GM23338 (cell line): ENCODE results near the gene FKBP9. TPM values are rescaled to one million over a fixed set of nuclear protein-coding genes. Genes with fewer than 3 reads are reported as not detected.

ENCODE experiments used
- polyA plus RNA-seq: library from polyadenylated mRNA; unstranded; fragments of >200 nt; fragmentation: Nextera tagmentation; extraction: Ambion mirVana; gene quantifications from 2 replicates; pipeline ENCODE4 v1.2.1, GENCODE V29; 2016
- small RNA-seq: library from RNA; depleted of rRNA; stranded (forward); fragments of <200 nt; gene quantifications from one replicate; pipeline ENCODE3, GENCODE V24; 2014; ENCODE audit warnings: low replicate concordance
- total RNA-seq: library from RNA; depleted of rRNA; stranded (reverse); fragments of >200 nt; shearing (Covaris generic); gene quantifications from 2 replicates; pipeline ENCODE4 v1.2.3, GENCODE V29; 2014; rRNA removed

Gene FKBP9
- total and polyA plus RNA-seq, 2 experiments from 2014 or later: 5.2 to 15.8 TPM

Small RNA genes lying within 50 kb of the gene (small RNA-seq; reads per million reads assigned to genes)
- not detected for gene AC083863.1
- gene RN7SL505P: not detected
- not detected for gene RNU6-388P
- gene RPS29P14: not detected

Other genes starting within 250 kb of the FKBP9 start
- gene KBTBD2, start 65.7 kb upstream of the FKBP9 start, total RNA-seq: 33.9 and 34.9 TPM in 2 replicates
- gene KBTBD2, start 65.7 kb upstream of the FKBP9 start, polyA plus RNA-seq: 11.1 and 11.6 TPM in 2 replicates
- 28.5 and 36.8 TPM in 2 replicates for gene NT5C3A, start 105.3 kb downstream of the FKBP9 start, total RNA-seq
- 42.8 and 45.8 TPM in 2 replicates for gene NT5C3A, start 105.3 kb downstream of the FKBP9 start, polyA plus RNA-seq
- gene RP9, start 152.0 kb downstream of the FKBP9 start, total RNA-seq: 3.3 and 8.7 TPM in 2 replicates
- gene RP9, start 152.0 kb downstream of the FKBP9 start, polyA plus RNA-seq: 40.8 and 43.2 TPM in 2 replicates
- gene BBS9, start 172.1 kb downstream of the FKBP9 start, total RNA-seq: 66.1 and 69.6 TPM in 2 replicates
- gene BBS9, start 172.1 kb downstream of the FKBP9 start, polyA plus RNA-seq: 21.9 and 27.2 TPM in 2 replicates